Amniotic epithelial cell (primary cell): ENCODE data around the gene GEMIN4.
"Not testable (repeated sequence)": the region's sequence is repeated elsewhere in the genome, so short reads cannot be mapped to it uniquely, and the experiment has no call there.

Source experiments
- DNase-seq: peaks from one replicate; pipeline ENCODE4 v3.0.0-alpha.2; 2010; ENCODE audit warnings: low read depth

GEMIN4 gene

DNA sequence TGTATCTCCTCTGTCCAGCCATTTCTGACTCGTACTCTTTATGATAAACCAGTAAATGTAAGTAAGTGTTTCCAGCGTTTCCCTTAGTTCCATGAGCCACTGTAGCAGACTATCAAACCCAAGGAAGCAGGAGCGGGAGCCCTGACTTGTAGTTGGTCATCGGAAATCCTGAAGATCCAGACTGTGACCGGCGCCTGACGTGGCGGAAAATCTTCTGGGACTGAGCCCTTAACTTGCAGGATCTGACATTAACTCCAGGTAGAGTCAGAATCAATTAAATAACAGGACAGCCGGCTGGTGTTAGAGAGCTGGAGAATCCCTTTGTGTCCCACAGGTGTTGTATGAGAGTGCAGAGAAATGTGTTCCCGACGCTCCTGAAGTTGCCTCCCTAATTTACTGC, 26.0 kb upstream of the GEMIN4 start:
- DNase-seq = no peak

- no peak for DNase-seq
Measured at GRCh38 chr17:774313-774584, 22.2 kb upstream of the GEMIN4 start.

DNA sequence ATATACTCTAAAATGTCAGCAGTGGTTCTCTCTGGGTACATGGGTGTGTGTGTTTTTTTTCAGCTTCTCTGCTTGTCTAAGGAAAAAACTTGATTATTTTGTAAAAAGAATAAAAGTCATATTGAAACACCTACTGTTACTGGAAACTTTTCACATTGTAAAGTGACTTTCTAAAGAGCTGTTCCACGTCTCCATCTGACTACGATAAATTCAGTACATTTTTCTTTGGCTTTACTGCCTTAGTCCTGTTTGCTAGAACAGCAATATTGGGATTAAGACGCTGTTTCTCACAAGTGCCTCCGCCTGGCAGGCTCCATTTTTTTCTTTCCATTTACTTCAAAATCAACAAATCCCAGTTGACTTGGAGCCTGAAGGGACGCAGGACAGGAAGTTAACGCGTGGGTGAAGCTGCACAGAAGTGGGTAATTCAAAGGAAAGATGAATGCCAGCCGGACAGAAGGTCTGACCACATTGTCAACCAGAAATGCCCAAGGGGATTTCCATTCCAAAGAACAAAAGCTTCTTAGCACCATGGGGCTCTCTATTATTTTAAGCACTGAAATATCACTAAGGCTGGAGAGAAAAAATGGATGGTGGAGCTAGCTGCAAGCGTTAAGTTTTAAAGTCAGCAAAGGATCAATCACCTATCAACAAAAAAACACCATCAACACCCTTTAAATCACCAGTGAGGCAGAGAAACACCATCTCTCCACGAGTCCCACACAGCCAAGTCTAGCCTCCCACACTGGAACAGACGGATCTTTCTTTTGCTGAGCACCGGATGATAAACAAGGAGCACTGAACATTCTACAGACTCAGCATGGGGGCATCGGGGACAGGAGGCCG, 21.6 kb upstream of the GEMIN4 start:
- no peak for DNase-seq

GRCh38 chr17:773016-773415, 21.0 kb upstream of the GEMIN4 start:
- no peak for DNase-seq

DNA sequence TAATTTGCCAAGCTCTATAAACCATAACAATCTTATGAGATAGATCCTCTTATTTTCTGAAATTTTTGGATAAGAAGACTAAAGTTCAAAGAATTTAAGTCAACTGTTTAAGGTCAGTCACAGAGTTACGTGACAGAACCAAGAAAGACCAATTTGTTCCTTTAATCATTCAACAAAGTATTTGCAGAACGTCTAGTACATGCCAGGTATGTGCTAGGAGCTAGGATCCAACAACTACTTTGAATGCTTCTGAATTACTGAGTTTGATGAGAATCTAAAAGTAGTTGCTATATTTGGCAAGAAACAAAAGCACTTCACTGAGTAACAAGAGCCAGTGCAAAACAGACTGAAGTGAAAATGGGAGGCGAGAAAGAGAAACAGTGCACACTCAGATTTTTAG, 15.0 kb upstream of the GEMIN4 start:
- no peak for DNase-seq

DNA sequence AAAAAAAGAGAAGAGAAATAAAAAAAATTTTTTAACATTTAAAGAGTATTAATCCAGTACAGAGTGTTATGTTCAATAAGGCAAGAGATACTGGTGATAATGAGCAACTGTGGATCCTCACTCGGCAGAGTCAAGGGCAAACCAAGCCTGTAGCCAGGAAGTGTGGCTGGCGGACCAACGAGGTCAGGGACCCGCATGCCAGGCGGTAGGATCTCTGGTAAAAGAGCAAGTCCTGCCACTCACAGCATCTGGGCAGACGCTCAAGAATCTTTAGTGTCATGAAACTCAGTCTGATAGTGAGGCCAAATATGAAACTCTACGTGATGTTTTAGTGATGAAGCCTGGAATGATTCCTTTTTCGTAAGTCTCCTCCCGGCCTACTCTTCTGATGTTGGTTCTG, 8.3 kb upstream of the GEMIN4 start:
- DNase-seq = no peak

DNA sequence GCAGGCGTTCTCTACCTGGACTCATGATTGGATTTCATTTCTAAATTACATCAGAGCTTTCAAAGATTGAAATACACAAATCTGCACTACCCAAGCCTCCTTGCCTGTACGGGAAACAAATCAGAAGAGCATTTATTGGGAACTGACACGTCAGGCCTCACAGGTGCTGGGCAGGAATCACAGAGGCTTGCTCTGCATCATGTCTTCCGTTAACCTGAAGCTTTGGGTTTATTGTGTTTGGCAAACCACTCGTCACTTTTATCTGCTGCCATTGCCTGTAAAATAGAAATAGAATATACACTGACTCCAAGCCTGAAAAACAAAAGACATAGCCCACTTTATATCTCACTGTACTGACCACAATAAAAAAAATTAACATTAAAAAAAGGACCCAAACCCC, 7.9 kb upstream of the GEMIN4 start:
- no peak for DNase-seq

DNA sequence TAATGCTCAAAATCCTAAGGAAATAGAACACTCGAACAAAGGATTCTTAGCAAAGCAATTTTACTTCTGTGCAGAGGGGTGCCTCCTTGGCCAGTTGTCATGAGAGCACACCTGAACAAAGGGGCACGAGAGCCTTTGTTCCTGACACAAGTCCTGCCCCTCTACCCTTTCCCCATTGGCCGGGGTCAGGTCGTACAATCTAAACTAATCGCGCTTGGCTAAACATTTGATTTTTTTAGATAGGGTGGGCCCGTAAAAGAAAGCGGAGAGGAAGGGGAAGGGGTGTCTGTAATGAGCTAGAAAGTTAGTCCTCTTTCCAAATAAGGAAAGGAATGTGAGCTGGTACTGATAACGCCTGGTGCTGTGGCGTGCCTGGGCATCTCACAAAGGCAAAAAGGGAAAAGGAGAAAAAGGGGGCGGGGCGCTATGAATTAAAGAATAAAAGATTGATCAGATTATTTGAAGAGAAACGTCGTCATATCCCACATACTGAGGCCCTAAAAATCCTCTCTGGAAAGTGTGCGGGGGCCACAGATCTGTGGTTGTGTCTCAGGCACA, 4.0 kb upstream of the GEMIN4 start:
- not testable (repeated sequence) for DNase-seq

DNA sequence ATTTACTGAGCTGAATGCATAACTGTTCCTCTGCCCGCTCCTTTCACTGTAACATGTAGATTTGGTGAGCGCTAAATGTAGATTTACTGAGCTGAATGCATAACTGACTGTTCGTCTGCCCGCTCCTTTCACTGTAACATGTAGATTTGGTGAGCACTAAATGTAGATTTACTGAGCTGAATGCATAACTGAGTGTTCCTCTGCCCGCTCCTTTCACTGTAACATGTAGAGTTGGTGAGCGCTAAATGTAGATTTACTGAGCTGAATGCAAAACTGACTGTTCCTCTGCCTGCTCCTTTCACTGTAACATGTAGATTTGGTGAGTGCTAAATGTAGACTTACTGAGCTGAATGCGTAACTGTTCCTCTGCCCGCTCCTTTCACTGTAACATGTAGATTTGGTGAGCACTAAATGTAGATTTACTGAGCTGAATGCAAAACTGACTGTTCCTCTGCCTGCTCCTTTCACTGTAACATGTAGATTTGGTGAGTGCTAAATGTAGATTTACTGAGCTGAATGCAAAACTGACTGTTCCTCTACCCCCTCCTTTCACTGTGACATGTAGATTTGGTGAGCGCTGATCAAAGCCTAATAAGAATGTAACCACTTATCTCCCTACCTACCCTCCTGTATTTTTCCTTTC, 3.4 kb upstream of the GEMIN4 start:
- not testable (repeated sequence) for DNase-seq

- DNase-seq = no peak
Measured at GRCh38 chr17:753418-753817, 1.4 kb upstream of the GEMIN4 start.

DNA sequence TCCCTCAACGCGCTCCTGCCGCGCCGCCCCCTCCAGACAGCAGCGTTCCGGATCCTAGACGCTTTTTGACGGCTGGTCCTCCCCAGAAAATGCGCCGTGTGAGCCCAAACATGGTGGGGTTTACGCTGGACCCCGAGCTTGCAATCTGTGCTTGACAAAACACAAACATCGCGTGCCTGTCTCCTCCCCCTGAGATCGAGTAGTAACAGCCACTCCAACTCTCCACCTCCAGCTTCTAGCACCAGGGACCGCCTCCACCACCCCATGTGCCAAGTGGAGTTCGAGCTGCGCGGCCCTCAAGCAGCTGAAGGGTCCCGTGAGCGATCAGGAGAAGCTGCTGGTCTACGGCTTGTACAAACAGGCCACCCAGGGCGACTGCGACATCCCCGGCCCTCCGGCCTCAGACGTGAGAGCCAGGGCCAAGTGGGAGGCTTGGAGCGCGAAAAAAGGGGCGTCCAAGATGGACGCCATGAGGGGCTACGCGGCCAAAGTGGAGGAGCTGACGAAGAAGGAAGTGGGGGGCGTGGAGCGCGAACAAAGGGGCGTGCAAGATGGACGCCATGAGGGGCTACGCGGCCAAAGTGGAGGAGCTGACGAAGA, 656 bp upstream of the GEMIN4 start:
- peak; percentile 59 for DNase-seq

GRCh38 chr17:751269-752001, 629 bp downstream of the GEMIN4 start:
- DNase-seq = peak; percentile 39

- DNase-seq = no peak
Measured at GRCh38 chr17:750431-751037, 1.5 kb downstream of the GEMIN4 start.

DNA sequence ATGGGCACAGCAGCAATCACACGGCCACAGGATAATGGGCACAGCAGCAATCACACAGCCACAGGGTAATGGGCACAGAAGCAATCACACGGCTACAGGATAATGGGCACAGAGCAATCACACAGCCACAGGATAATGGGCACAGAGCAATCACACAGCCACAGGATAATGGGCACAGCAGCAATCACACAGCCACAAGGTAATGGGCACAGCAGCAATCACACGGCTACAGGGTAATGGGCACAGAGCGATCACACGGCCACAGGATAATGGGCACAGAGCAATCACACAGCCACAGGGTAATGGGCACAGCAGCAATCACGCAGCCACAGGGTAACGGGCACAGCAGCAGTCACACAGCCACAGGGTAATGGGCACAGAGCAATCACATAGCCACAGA, 2.7 kb downstream of the GEMIN4 start:
- not testable (repeated sequence) for DNase-seq

DNA sequence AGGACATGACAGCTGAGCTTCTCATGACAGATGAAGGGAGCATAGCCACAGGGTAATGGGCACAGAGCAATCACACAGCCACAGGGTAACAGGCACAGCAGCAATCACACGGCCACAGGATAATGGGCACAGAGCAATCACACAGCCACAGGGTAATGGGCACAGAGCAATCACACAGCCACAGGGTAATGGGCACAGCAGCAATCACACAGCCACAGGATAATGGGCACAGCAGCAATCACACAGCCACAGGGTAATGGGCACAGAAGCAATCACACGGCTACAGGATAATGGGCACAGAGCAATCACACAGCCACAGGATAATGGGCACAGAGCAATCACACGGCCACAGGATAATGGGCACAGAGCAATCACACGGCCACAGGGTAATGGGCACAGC, 3.5 kb downstream of the GEMIN4 start:
- DNase-seq = not testable (repeated sequence)

DNA sequence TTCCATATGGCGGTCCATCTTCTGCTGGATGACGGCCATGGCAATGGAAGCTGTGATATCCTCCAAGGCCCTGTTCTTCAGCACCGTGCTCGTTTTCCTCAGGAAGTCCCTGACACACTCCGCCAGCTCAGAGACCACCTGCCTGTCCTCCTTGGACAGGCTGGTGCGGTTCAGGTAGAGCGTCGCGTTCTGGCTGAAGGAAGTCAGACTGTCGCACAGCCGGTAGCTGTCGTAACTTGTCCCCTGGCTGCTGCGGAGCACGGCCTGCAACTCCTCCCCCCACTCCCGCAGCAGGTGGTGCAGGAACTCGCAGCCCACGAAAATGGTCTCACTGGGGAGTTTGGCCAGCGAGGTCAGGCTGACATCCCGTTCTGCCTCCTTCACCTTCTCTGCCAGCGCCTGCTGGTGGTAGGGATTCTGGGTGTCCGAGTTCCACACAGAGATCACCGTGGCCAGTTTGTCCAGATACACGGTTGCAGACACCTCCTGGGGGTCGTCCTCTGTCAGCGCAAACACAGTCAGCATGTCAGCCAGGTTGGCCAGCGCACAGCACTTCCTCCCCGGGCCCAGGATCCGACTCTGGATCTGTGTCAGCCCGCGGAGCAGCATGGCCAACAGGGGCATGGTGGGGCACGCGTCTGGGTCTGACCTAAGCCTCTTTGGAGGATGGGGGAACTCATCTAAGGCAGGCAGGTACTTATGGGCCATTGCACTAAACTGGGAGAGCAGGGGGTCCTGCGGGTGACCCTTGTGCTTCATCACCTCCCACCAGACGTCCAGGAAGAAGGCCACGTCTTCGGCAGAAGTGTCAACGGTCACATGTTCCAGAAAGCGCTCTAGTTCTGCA, 5.1 kb downstream of the GEMIN4 start:
- no peak for DNase-seq

- no peak for DNase-seq
Measured at GRCh38 chr17:746181-746580, 5.9 kb downstream of the GEMIN4 start.

GRCh38 chr17:745406-745805, 6.7 kb downstream of the GEMIN4 start:
- DNase-seq = no peak

DNA sequence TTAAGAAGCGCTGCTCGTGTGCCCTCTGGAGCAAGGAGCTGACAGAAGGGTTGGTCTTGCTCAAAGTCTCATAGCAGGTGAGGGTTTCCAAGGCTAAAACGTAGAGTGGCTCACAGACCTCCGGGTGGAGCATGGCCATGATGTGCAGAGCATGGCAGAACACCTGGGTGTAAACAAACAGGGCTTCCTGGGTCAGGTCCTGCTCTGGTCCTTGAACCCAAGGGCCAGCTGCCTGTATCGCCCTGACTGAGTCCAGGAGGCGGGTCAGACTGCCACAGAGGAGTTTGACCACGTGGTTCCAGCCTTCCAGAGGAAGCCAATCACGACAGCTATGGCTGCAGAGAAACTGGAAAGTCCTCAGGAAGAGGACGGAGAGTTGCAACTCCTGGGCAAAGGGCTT, 7.1 kb downstream of the GEMIN4 start:
- no peak for DNase-seq

DNA sequence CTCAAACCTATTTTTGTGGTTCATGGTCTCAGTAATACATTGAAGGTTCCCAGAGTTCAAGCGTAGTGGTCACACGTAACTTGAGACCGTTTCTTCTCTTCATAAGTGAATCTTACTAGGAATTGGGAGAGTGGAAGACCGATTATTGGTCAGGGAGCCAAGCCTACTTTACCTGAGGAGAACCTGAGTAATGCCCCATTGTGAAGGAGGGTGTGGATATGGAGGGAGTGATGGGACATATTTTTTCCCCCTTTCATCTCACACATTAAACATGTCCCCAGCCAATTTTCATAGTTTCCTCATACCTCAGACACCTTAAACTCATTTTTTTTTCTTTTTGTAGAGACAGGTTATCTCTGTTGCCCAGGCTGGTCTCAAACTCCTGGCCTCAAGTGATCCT, 8.9 kb downstream of the GEMIN4 start:
- DNase-seq = no peak

- no peak for DNase-seq
Measured at GRCh38 chr17:742147-742793, 9.8 kb downstream of the GEMIN4 start.
